ENCODE measurements around the gene TRIM46. TPM values are rescaled to one million over a fixed set of nuclear protein-coding genes. Genes with fewer than 3 reads are reported as not detected.
A peak's percentile ranks its signal among the peaks of the same experiment; 100 is the strongest.
"Not testable (repeated sequence)": the region's sequence is repeated elsewhere in the genome, so short reads cannot be mapped to it uniquely, and the experiment has no call there.

Gene TRIM46
- total RNA-seq, 3 donors from 2014 or later (not counting 1 experiment from before 2014, with no cell fraction given) = 0.94 to 4.9 (median 2.5) TPM

- peaks cover 30% of the 10 kb centered on the region for H3K4me1 ChIP-seq (ENCODE audit: control insufficient read depth, insufficient read depth, low read length)
- H3K36me3 Mint-ChIP-seq = no peaks in the 10 kb centered on the region
- no peaks in the 10 kb centered on the region for H3K36me3 ChIP-seq (ENCODE audit: control insufficient read depth, insufficient read depth, low read length)
- H3K9me3 ChIP-seq (ENCODE audit: control insufficient read depth, insufficient read depth, low read length) = no peaks in the 10 kb centered on the region
- DNase-seq (no peak), ATAC-seq (no peak)
- H3K27ac ChIP-seq (ENCODE audit: low read length) = no peak overlapping the region
- peak overlapping the region in 1 of 2 donors; percentile 62 for H3K27ac Mint-ChIP-seq
- WGBS (ENCODE audit: insufficient coverage) = 88% methylated on average over 17 of the region's 17 CpGs
- H3K27me3 Mint-ChIP-seq (ENCODE audit: low read depth in 2 of 2) = peaks cover 0 to 16% of the 10 kb centered on the region in 2 donors
- H3K4me3 Mint-ChIP-seq = no peak overlapping the region
- no peak overlapping the region for H3K4me3 ChIP-seq (ENCODE audit: low read length)
- H3K4me1 Mint-ChIP-seq = peaks cover 20 to 39% of the 10 kb centered on the region in 2 donors
- H3K9me3 Mint-ChIP-seq = no peaks in the 10 kb centered on the region
- no peaks in the 10 kb centered on the region for H3K27me3 ChIP-seq (ENCODE audit: control insufficient read depth, insufficient read depth, low read length)
- intact Hi-C loops (cut with micrococcal nuclease) = loop anchor here (5.0 kb wide), 2 partner anchors 35 to 50 kb away; a partner anchor contains a TSS
- no peak for TF ChIP-seq CTCF (IDR thresholded peaks at IDR 0.05)
Measured at GRCh38 chr1:155191904-155192303, 18.3 kb downstream of the TRIM46 start.

GRCh38 chr1:155192346-155193274 lies 19.0 kb downstream of the TRIM46 start:
- peaks cover 20 to 39% of the 10 kb centered on the region in 2 donors for H3K4me1 Mint-ChIP-seq
- peak in 1 of 2 donors; percentile 68 for DNase-seq
- intact Hi-C loops (cut with micrococcal nuclease) = loop anchor here (5.0 kb wide), 2 partner anchors 35 to 50 kb away; a partner anchor contains a TSS

GRCh38 chr1:155193275-155193990 lies 19.8 kb downstream of the TRIM46 start:
- intact Hi-C loops (cut with micrococcal nuclease) = loop anchor here (5.0 kb wide), 2 partner anchors 34 to 49 kb away; a partner anchor contains a TSS
- Mint-ChIP-seq H3K27me3 (ENCODE audit: low read depth in 2 of 2) (peaks cover 0 to 16% of the 10 kb centered on the region in 2 donors), H3K27ac (peak overlapping the region; percentile 82 to 97), H3K4me3 (peak overlapping the region; percentile 90), H3K36me3 (no peaks in the 10 kb centered on the region), H3K9me3 (no peaks in the 10 kb centered on the region), H3K4me1 (peaks cover 15 to 33% of the 10 kb centered on the region in 2 donors)
- under 1% methylated on average over 33 of the region's 38 CpGs for WGBS (ENCODE audit: insufficient coverage)
- ATAC-seq (peak; percentile 46 to 81 (median 60)), DNase-seq (peak; percentile 75 to 80)
- peak overlapping the region; percentile 27 for H3K4me3 ChIP-seq (ENCODE audit: low read length)
- peak; percentile 97 for TF ChIP-seq CTCF (IDR thresholded peaks at IDR 0.05)
- H3K27me3 ChIP-seq (ENCODE audit: control insufficient read depth, insufficient read depth, low read length) = no peaks in the 10 kb centered on the region
- no peak overlapping the region for H3K27ac ChIP-seq (ENCODE audit: low read length)
- H3K9me3 ChIP-seq (ENCODE audit: control insufficient read depth, insufficient read depth, low read length) = no peaks in the 10 kb centered on the region
- H3K4me1 ChIP-seq (ENCODE audit: control insufficient read depth, insufficient read depth, low read length) = peaks cover 30% of the 10 kb centered on the region
- H3K36me3 ChIP-seq (ENCODE audit: control insufficient read depth, insufficient read depth, low read length) = no peaks in the 10 kb centered on the region

More at GRCh38 chr1:155192346-155193274, 19.0 kb downstream of the TRIM46 start:
- WGBS (ENCODE audit: insufficient coverage) = 30% methylated on average over 10 of the region's 20 CpGs
- H3K4me3 ChIP-seq (ENCODE audit: low read length) = peak overlapping the region; percentile 27
- H3K4me1 ChIP-seq (ENCODE audit: control insufficient read depth, insufficient read depth, low read length) = peaks cover 30% of the 10 kb centered on the region
- H3K36me3 Mint-ChIP-seq = no peaks in the 10 kb centered on the region
- H3K4me3 Mint-ChIP-seq = peak overlapping the region; percentile 35
- H3K36me3 ChIP-seq (ENCODE audit: control insufficient read depth, insufficient read depth, low read length) = no peaks in the 10 kb centered on the region
- no peaks in the 10 kb centered on the region for H3K27me3 ChIP-seq (ENCODE audit: control insufficient read depth, insufficient read depth, low read length)
- H3K27ac ChIP-seq (ENCODE audit: low read length) = no peak overlapping the region
- peak overlapping the region in 1 of 2 donors; percentile 97 for H3K27ac Mint-ChIP-seq
- TF ChIP-seq CTCF (IDR thresholded peaks at IDR 0.05) = no peak
- no peak for ATAC-seq
- no peaks in the 10 kb centered on the region for H3K9me3 ChIP-seq (ENCODE audit: control insufficient read depth, insufficient read depth, low read length)
- H3K27me3 Mint-ChIP-seq (ENCODE audit: low read depth in 2 of 2) = peaks cover 0 to 16% of the 10 kb centered on the region in 2 donors
- H3K9me3 Mint-ChIP-seq = no peaks in the 10 kb centered on the region

- Mint-ChIP-seq H3K27ac (peak overlapping the region; percentile 82 to 97), H3K4me1 (peaks cover 15 to 33% of the 10 kb centered on the region in 2 donors), H3K27me3 (ENCODE audit: low read depth in 2 of 2) (peaks cover 0 to 16% of the 10 kb centered on the region in 2 donors), H3K4me3 (peak overlapping the region; percentile 90)
- H3K36me3 Mint-ChIP-seq; DNase-seq; ATAC-seq; H3K36me3 ChIP-seq (ENCODE audit: control insufficient read depth, insufficient read depth, low read length); H3K9me3 Mint-ChIP-seq; H3K9me3 ChIP-seq (ENCODE audit: control insufficient read depth, insufficient read depth, low read length); H3K27me3 ChIP-seq (ENCODE audit: control insufficient read depth, insufficient read depth, low read length): not testable (repeated sequence)
- 6% methylated on average over 16 of the region's 16 CpGs for WGBS (ENCODE audit: insufficient coverage)
- peak overlapping the region; percentile 27 for H3K4me3 ChIP-seq (ENCODE audit: low read length)
- intact Hi-C loops (cut with micrococcal nuclease) = loop anchor here (5.0 kb wide), 2 partner anchors 33 to 48 kb away; a partner anchor contains a TSS
- peak overlapping the region; percentile 5 for H3K27ac ChIP-seq (ENCODE audit: low read length)
- peaks cover 30% of the 10 kb centered on the region for H3K4me1 ChIP-seq (ENCODE audit: control insufficient read depth, insufficient read depth, low read length)
Measured at GRCh38 chr1:155193991-155194240, 20.3 kb downstream of the TRIM46 start.
